Measurements from ENCODE around the gene RAB40C.

The RAB40C gene

DNA sequence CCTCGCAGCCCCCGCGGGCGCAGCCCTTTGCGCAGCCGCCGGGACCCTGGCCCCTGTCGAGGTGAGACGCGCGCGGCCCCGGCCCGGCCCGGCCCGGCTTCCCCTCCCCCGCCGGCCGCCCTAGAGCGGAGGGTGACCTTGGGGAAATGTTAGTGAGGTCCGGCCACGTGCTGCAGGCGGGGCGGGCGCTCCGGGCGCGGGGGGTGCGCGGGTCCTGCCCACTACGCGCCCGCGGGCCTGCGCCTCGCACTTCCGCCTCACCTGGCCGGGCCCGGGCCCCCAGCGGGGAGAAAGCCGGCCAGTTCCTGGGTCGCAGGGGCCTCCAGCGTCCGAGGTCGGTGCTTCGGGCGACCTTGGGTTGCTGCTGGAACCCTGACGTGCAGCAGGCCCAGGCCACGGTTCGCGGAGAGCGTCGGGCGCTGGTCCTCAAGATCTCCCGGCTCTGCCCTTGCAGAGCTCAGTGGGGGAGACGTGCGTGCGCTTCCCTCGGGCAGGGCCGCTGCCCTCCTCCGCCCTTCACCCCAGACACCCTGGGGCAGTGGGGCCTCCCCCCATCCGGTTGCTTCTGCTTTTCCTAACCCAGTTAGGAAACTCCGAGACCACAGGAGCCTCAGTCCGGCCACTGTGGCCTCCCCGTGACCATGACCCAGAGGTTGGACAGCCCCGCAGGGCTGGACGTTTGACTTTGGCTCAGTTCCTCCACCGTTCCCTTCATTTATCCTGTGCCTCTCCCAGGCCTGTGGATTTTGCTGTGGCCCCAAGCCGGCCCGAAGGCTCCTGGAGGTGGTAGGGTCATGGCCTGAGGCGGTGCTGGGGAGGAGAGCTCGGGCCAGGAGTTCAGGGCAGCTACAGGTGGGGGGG, 52.6 kb downstream of the RAB40C start:
- no peaks in the 10 kb centered on the region for H3K9me3 ChIP-seq
- H3K4me1 ChIP-seq, result peaks cover 87% of the 10 kb centered on the region
- H3K27ac ChIP-seq, result peak overlapping the region; percentile 90
- no peaks in the 10 kb centered on the region for H3K27me3 ChIP-seq
- peak overlapping the region; percentile 99 for H3K4me2 ChIP-seq
- H3K36me3 ChIP-seq, result peaks cover 15% of the 10 kb centered on the region
- H3K4me3 ChIP-seq, result peak overlapping the region; percentile 93
- peak overlapping the region; percentile 87 for H3K9ac ChIP-seq
- peaks cover 49% of the 10 kb centered on the region for H4K20me1 ChIP-seq
- no peak for TF ChIP-seq Cebpa-rat (IDR thresholded peaks at IDR 0.05)

DNA sequence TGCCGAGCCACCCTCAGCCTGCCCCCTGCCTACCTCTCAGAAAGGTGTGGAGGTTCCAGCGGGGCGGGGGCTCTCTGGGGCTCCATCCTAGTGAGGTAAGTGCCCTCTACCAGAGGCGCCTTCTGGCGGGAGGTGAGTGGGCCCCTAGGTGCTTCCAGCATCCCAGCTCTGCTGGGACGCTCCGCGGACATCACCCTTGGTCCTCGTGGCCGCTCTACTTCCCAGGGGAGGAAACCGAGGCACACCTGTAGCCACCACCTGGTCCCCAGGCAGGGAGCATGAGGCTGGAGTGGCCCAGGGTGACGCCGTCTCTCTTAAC, 53.1 kb downstream of the RAB40C start:
- Histone ChIP-seq H3K4me2 (peak overlapping the region; percentile 99), H3K27ac (peak overlapping the region; percentile 90), H3K4me1 (peaks cover 87% of the 10 kb centered on the region), H3K4me3 (peak overlapping the region; percentile 93), H3K9ac (peak overlapping the region; percentile 87), H3K27me3 (no peaks in the 10 kb centered on the region), H3K9me3 (no peaks in the 10 kb centered on the region), H4K20me1 (peaks cover 55% of the 10 kb centered on the region), H3K36me3 (peaks cover 17% of the 10 kb centered on the region)
- TF ChIP-seq Cebpa-rat (IDR thresholded peaks at IDR 0.05), result no peak

DNA sequence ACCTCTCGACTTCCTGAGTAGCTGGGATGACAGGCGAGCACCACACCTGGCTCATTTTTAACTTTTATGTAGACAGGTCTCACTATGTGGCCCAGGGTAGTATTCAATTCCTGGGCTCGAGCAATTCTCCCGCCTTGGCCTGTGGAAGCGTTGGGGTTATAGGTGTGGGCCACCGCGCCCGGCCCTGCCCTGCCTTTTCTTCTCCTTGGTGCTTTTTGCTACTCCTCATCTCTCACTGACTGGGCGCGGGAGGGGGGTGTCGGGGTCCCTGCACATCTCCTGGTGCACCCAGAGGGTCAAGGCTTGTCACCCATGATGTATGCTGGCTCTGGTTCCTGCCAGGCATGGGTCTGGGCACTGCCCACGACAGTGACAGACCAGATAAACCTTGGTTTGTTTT, 54.7 kb downstream of the RAB40C start:
- no peak overlapping the region for H3K4me3 ChIP-seq
- H3K9ac ChIP-seq, result no peak overlapping the region
- H3K4me2 ChIP-seq, result no peak overlapping the region
- H3K9me3 ChIP-seq, result no peaks in the 10 kb centered on the region
- peaks cover 58% of the 10 kb centered on the region for H4K20me1 ChIP-seq
- peaks cover 80% of the 10 kb centered on the region for H3K4me1 ChIP-seq
- TF ChIP-seq Cebpa-rat (IDR thresholded peaks at IDR 0.05), result no peak
- H3K27ac ChIP-seq, result no peak overlapping the region
- peaks cover 17% of the 10 kb centered on the region for H3K36me3 ChIP-seq
- no peaks in the 10 kb centered on the region for H3K27me3 ChIP-seq

DNA sequence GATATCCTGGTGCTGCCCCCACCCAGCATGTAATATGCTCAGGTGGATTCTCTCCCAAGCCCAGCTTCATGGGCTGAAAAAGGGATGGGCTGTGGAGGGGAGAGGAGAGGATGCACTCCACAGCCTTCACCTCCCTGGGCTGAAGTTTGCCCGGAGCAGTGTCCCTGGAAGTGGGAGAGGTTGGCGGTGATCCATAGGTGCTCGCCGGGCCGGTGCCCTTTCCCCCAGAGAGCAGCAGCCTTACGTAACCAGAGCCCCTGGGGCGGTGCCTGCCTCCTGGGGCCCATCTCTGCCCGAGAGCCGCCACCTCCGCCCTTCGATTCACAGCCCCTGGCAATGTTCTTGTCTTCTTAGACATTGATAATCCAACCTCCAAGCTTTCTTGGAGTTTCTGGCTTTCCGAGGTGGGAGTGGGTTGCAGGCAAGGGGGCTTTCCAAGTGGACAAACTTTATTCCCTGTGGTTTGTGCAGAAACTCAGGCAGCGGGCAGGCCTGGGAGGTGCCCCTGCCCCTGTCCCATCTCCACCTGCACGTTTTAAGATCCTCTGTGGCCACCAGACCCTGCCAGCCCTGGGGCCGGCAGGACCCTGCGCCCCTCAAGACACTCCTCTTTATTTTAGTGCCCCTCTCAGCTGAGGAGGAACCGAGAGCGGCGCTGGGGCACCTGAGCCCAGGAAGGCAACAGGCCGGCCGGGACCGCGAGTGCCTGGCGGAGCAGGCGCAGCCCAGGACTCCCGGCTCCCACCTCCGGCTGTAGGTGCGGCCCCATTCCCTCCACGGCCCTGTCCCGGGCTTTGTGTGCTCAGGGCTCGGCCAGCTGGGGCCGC, 56.2 kb downstream of the RAB40C start:
- H3K27me3 ChIP-seq, result no peaks in the 10 kb centered on the region
- peaks cover 76% of the 10 kb centered on the region for H3K4me1 ChIP-seq
- H4K20me1 ChIP-seq, result peaks cover 58% of the 10 kb centered on the region
- H3K36me3 ChIP-seq, result peaks cover 17% of the 10 kb centered on the region
- H3K4me2 ChIP-seq, result 0 out of 2 replicates have a peak overlapping the region, but pooled peaks have one; percentile 91
- H3K9ac ChIP-seq, result 0 out of 2 replicates have a peak overlapping the region, but pooled peaks have one; percentile 15
- H3K9me3 ChIP-seq, result no peaks in the 10 kb centered on the region
- no peak overlapping the region for H3K4me3 ChIP-seq
- no peak for TF ChIP-seq Cebpa-rat (IDR thresholded peaks at IDR 0.05)
- peak overlapping the region; percentile 31; the same call in 1 of the 2 replicates for H3K27ac ChIP-seq

DNA sequence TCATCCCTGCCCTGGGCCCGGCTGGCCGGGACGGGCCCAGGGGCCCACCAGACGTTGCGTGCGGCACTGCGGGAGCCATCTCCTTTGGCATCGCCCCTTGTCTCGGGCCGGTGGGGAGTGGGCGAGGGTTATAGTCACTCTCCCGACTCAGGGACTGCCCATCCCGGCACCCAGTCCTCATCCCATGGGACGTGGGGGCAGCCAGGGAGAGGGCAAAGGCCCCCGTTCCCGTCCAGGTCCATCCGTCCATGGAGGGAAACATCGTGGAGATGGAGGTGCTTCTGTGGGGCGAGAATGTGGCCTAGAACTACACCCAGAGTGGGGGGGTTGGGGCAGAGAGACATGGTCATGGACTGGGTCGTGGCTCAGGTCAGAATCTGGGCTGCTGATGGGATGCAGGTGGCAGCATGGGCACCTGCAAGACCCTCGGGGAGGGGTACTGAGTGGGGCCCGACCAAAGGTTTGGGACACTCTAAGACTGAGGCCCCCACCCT, 56.9 kb downstream of the RAB40C start:
- H3K4me1 ChIP-seq, result peaks cover 73% of the 10 kb centered on the region
- H3K4me3 ChIP-seq, result no peak overlapping the region
- H3K27me3 ChIP-seq, result no peaks in the 10 kb centered on the region
- peaks cover 58% of the 10 kb centered on the region for H4K20me1 ChIP-seq
- H3K9ac ChIP-seq, result 0 out of 2 replicates have a peak overlapping the region, but pooled peaks have one; percentile 15
- H3K4me2 ChIP-seq, result peak overlapping the region; percentile 91
- H3K36me3 ChIP-seq, result peaks cover 20% of the 10 kb centered on the region
- H3K27ac ChIP-seq, result no peak overlapping the region
- TF ChIP-seq Cebpa-rat (IDR thresholded peaks at IDR 0.05), result no peak
- no peaks in the 10 kb centered on the region for H3K9me3 ChIP-seq

DNA sequence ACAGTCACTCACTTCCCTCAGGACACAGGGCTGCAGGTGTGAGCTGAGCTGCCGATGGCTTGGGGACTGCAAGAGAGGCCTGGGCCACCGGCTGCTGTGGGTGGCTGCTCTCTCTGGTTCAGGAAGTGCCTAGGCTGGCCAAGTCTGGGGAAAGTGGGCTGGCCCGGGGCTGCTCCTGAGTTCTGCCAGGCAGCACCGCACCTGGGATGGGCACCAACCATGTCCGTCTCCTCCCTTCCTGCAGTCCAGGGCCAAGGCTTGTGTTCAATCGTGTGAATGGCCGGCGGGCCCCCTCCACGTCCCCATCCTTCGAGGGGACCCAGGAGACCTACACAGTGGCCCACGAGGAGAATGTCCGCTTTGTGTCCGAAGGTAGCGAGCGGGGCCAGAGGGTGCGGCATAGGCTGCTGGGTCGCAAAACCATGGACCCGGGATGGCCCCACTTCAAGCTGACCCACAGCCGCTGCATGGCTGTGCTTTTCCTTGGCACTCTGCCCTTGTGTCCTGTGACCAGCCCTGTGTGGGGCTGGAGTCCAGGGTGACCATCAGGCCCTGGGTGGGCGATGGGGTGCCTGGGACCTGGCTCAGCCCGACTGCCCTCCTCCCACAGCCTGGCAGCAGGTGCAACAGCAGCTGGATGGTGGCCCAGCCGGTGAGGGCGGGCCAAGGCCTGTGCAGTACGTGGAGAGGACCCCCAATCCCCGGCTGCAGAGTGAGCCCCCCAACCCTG, 57.5 kb downstream of the RAB40C start:
- Histone ChIP-seq H3K9me3 (no peaks in the 10 kb centered on the region), H4K20me1 (peaks cover 58% of the 10 kb centered on the region), H3K27me3 (no peaks in the 10 kb centered on the region), H3K27ac (no peak overlapping the region), H3K4me1 (peaks cover 72% of the 10 kb centered on the region), H3K9ac (0 out of 2 replicates have a peak overlapping the region, but pooled peaks have one; percentile 15), H3K4me2 (peak overlapping the region; percentile 91), H3K36me3 (peaks cover 27% of the 10 kb centered on the region), H3K4me3 (no peak overlapping the region)
- TF ChIP-seq Cebpa-rat (IDR thresholded peaks at IDR 0.05), result no peak

DNA sequence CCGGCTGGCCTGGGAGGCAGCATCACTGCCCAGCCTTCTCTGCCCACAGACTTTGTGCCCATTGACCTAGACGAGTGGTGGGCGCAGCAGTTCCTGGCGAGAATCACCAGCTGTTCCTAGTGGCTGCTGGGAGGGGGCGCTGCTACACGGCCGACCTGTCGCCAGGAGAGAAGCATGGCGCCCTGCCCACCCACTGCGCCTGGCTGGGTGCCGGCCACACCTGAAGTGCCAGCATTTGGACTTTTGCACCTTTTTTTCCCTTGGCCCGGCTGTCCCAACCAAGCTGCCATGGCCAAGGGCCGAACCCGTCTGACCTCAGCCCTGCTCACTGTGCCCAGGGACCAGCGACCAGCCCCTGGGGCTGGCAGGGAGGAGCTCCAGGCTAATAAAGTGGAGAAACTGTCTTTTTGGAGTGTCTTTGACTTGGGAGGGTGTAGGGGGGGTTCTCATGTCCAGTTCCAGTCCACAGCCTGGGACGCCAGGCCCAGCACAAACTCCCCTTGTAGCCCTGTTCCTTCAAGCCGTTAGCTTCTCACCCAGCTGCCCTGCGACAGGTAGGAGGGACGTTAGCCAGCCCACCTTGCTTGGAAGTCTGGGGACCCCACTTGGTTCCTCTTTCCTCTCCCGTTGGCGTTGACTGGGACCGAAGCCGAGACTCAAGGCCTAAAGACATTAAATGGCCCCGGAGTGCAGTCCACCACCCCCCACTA, 58.4 kb downstream of the RAB40C start:
- H3K4me3 ChIP-seq, result peak overlapping the region; percentile 86
- H3K9me3 ChIP-seq, result no peaks in the 10 kb centered on the region
- peaks cover 64% of the 10 kb centered on the region for H3K4me1 ChIP-seq
- peaks cover 50% of the 10 kb centered on the region for H4K20me1 ChIP-seq
- H3K9ac ChIP-seq, result peak overlapping the region; percentile 88
- H3K4me2 ChIP-seq, result peak overlapping the region; percentile 91
- peak overlapping the region; percentile 88 for H3K27ac ChIP-seq
- peaks cover 35% of the 10 kb centered on the region for H3K36me3 ChIP-seq
- no peak for TF ChIP-seq Cebpa-rat (IDR thresholded peaks at IDR 0.05)
- no peaks in the 10 kb centered on the region for H3K27me3 ChIP-seq

DNA sequence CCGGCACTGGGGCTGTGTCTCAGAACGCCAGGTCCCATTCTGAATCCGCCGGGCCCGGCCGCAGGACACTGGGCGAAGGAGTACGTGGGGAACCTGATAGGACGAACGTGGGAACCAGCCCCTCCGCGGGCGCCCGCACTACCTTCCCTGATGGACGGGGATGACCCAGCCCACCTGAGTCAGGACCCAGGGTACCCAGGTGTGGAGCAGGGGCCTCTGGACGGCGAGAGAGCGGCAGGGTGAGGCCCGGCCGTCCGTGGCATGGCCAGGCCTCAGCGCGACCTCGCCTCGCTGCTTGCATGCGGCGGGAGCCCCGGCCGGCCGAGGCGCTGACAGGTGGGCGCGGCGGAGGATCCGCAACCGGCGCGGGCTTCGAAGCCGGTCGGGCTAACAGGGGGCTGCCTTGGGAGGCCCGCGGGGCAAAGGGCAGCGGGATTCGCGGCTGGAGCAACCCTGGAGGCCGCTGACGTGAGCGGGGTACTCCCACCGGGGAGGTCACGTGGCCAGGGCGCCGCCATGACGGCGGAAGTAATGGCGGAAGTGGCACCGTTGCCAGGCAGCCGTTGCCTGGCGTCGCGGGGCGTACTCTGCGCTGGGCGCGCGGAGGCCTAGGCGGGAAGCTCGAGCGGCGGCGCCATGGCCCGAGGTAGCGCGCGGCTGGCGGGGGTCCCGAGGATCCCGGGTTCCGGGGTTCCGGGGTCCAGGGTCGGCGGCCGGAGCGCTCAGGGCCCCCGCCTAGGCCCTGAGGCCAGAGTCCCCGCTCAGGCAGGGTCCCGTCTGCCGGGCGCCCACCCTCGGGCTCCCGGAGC, 59.1 kb downstream of the RAB40C start, which contains the start of gene WDR90:
TSS of gene WDR90 (plus strand) at position 585 of the 809 bp plus-strand sequence. CDS start at position 637, 52 bp downstream.
- H3K9ac ChIP-seq, result peak within 1 kb of the TSS; percentile 88
- no peak for TF ChIP-seq Cebpa-rat (IDR thresholded peaks at IDR 0.05)
- H3K27me3 ChIP-seq, result no peaks in the 10 kb centered on the region
- H3K4me2 ChIP-seq, result peak within 1 kb of the TSS; percentile 91
- H3K4me1 ChIP-seq, result peaks cover 56% of the 10 kb centered on the region
- H3K36me3 ChIP-seq, result peaks cover 43% of the 10 kb centered on the region
- no peaks in the 10 kb centered on the region for H3K9me3 ChIP-seq
- peak within 1 kb of the TSS; percentile 88 for H3K27ac ChIP-seq
- peaks cover 43% of the 10 kb centered on the region for H4K20me1 ChIP-seq
- H3K4me3 ChIP-seq, result peak within 1 kb of the TSS; percentile 86
